AG09309 (cell line): Measurements from ENCODE around the gene ZNF530.

Source experiments
- DNase-seq: peaks from one replicate; pipeline ENCODE4 v3.0.0-alpha.2; 2010; ENCODE audit warnings: low read depth
- H3K4me3 ChIP-seq: 2 replicates; pipeline ENCODE4 v1.5.1; 2011; ENCODE audit warnings: mild to moderate bottlenecking, low read depth, low read length, moderate library complexity; ENCODE audit not compliant: control insufficient read depth
- CTCF ChIP-seq: IDR thresholded peaks from 2 replicates; pipeline ENCODE4 v1.5.1; 2011; ENCODE audit warnings: mild to moderate bottlenecking, low read depth, low read length, inconsistent platforms; ENCODE audit not compliant: insufficient read depth, control insufficient read depth; ENCODE audit errors: missing control alignments

ZNF530 gene

GRCh38 chr19:57560049-57560491 is 39.6 kb upstream of the ZNF530 start:
- no peak for TF ChIP-seq CTCF
- DNase-seq, result peak; percentile 66
- peak overlapping the region; percentile 91 for H3K4me3 ChIP-seq

GRCh38 chr19:57563547-57563946 is 36.1 kb upstream of the ZNF530 start:
- no peak overlapping the region for H3K4me3 ChIP-seq
- no peak for TF ChIP-seq CTCF
- no peak for DNase-seq

GRCh38 chr19:57566396-57567265 is 33.1 kb upstream of the ZNF530 start:
- H3K4me3 ChIP-seq, result no peak overlapping the region
- DNase-seq, result no peak
- no peak for TF ChIP-seq CTCF

- no peak for TF ChIP-seq CTCF
- DNase-seq, result no peak
- no peak overlapping the region for H3K4me3 ChIP-seq
Measured at GRCh38 chr19:57570707-57571106, 29.0 kb upstream of the ZNF530 start.

- TF ChIP-seq CTCF, result no peak
- no peak for DNase-seq
- H3K4me3 ChIP-seq, result no peak overlapping the region
Measured at GRCh38 chr19:57572415-57572947, 27.2 kb upstream of the ZNF530 start.

GRCh38 chr19:57576661-57577060 is 23.0 kb upstream of the ZNF530 start:
- H3K4me3 ChIP-seq, result no peak overlapping the region
- no peak for TF ChIP-seq CTCF
- no peak for DNase-seq
